ENCODE measurements around the gene TSGA10IP.

Gene TSGA10IP

GRCh38 chr11:65997286-65997685 is 52.0 kb downstream of the TSGA10IP start:
- H3K4me3 ChIP-seq (ENCODE audit: low read depth, low read length), result no peak overlapping the region
- no peak for TF ChIP-seq CTCF (conservative IDR thresholded peaks at IDR 0.05; ENCODE audit: low read depth, low read length)
- DNase-seq (ENCODE audit: low read depth), result peak; percentile 18

GRCh38 chr11:66001942-66002647 is 56.8 kb downstream of the TSGA10IP start, which contains the start of the genes BANF1 and EIF1AD:
BANF1 (plus strand) TSS chr11:66002503; CDS start chr11:66003251, 748 bp downstream.
EIF1AD (minus strand) TSS chr11:66002157; CDS start chr11:66000389, 1,768 bp downstream.
- no peak for TF ChIP-seq CTCF (conservative IDR thresholded peaks at IDR 0.05; ENCODE audit: low read depth, low read length)
- H3K4me3 ChIP-seq (ENCODE audit: low read depth, low read length), result peak within 1 kb of the TSS; percentile 97
- peak; percentile 99 for DNase-seq (ENCODE audit: low read depth)

GRCh38 chr11:66002648-66003225 is 57.5 kb downstream of the TSGA10IP start:
- H3K4me3 ChIP-seq (ENCODE audit: low read depth, low read length), result peak overlapping the region; percentile 97
- peak; percentile 31 for TF ChIP-seq CTCF (conservative IDR thresholded peaks at IDR 0.05; ENCODE audit: low read depth, low read length)
- DNase-seq (ENCODE audit: low read depth), result peak; percentile 44

- peak overlapping the region; percentile 97 for H3K4me3 ChIP-seq (ENCODE audit: low read depth, low read length)
- DNase-seq (ENCODE audit: low read depth), result no peak
- TF ChIP-seq CTCF (conservative IDR thresholded peaks at IDR 0.05; ENCODE audit: low read depth, low read length), result no peak
Observed at GRCh38 chr11:66003291-66003690, 58.0 kb downstream of the TSGA10IP start.

- H3K4me3 ChIP-seq (ENCODE audit: low read depth, low read length), result no peak overlapping the region
- TF ChIP-seq CTCF (conservative IDR thresholded peaks at IDR 0.05; ENCODE audit: low read depth, low read length), result no peak
- DNase-seq (ENCODE audit: low read depth), result no peak
Observed at GRCh38 chr11:66004186-66004585, 58.9 kb downstream of the TSGA10IP start.

GRCh38 chr11:66006134-66006890 is 61.0 kb downstream of the TSGA10IP start:
- H3K4me3 ChIP-seq (ENCODE audit: low read depth, low read length), result no peak overlapping the region
- no peak for TF ChIP-seq CTCF (conservative IDR thresholded peaks at IDR 0.05; ENCODE audit: low read depth, low read length)
- no peak for DNase-seq (ENCODE audit: low read depth)

Data from choroid plexus epithelial cell (primary cell).